Measurements from ENCODE around the gene ACP5. TPM values are rescaled to one million over a fixed set of nuclear protein-coding genes. Genes with fewer than 3 reads are reported as not detected.

Gene ACP5
- polyA plus RNA-seq, 1 donor from 2014 or later: not detected

- H3K36me3 ChIP-seq (ENCODE audit: insufficient read depth, low read length): no peaks in the 10 kb centered on the region
- H3K4me2 ChIP-seq (ENCODE audit: low read length): no peak overlapping the region
- peaks cover 19% of the 10 kb centered on the region for H3K79me2 ChIP-seq (replicated peaks; ENCODE audit: insufficient read depth, low read length)
- H3K9me3 ChIP-seq (ENCODE audit: low read length): no peaks in the 10 kb centered on the region
- no peaks in the 10 kb centered on the region for H3K9me2 ChIP-seq (ENCODE audit: insufficient read depth, low read length)
- H4K20me1 ChIP-seq (ENCODE audit: insufficient read depth): no peaks in the 10 kb centered on the region
- TF ChIP-seq EZH2 (IDR thresholded peaks at IDR 0.05; ENCODE audit: borderline replicate concordance, insufficient read depth, low read length, poor library complexity, severe bottlenecking): no peak
- no peak for TF ChIP-seq REST (IDR thresholded peaks at IDR 0.05; ENCODE audit: borderline replicate concordance)
- no peak for TF ChIP-seq POLR2AphosphoS5 (IDR thresholded peaks at IDR 0.05)
- TF ChIP-seq EP300 (conservative IDR thresholded peaks at IDR 0.05; ENCODE audit: poor library complexity, severe bottlenecking): no peak
- peak; percentile 34 for TF ChIP-seq SMC3 (conservative IDR thresholded peaks at IDR 0.05; ENCODE audit: poor library complexity)
- peak; percentile 56 for TF ChIP-seq RAD21 (conservative IDR thresholded peaks at IDR 0.05)
- peak; percentile 58 for TF ChIP-seq CTCF (IDR thresholded peaks at IDR 0.05; ENCODE audit: poor library complexity, severe bottlenecking)
- no peak overlapping the region for H3K9ac ChIP-seq (ENCODE audit: low read length)
- H3K27ac ChIP-seq (ENCODE audit: low read length): no peak overlapping the region
- H2AFZ ChIP-seq (ENCODE audit: low read depth, low read length): no peak overlapping the region
- H3F3A ChIP-seq (ENCODE audit: insufficient read depth, low read length, poor library complexity, severe bottlenecking): no peaks in the 10 kb centered on the region
- H3K4me3 ChIP-seq (ENCODE audit: low read length): peak overlapping the region; percentile 32
- H3K27me3 ChIP-seq (ENCODE audit: insufficient read depth, low read depth, low read length): no peaks in the 10 kb centered on the region
Measured at GRCh38 chr19:11560404-11561051, 16.9 kb downstream of the ACP5 start.

- H3K9me3 ChIP-seq (ENCODE audit: low read length): no peaks in the 10 kb centered on the region
- peak within 1 kb of the TSS; percentile 72 for H3K4me2 ChIP-seq (ENCODE audit: low read length)
- peaks cover 19% of the 10 kb centered on the region for H3K79me2 ChIP-seq (replicated peaks; ENCODE audit: insufficient read depth, low read length)
- H3K9me2 ChIP-seq (ENCODE audit: insufficient read depth, low read length): no peaks in the 10 kb centered on the region
- H4K20me1 ChIP-seq (ENCODE audit: insufficient read depth): no peaks in the 10 kb centered on the region
- no peaks in the 10 kb centered on the region for H3F3A ChIP-seq (ENCODE audit: insufficient read depth, low read length, poor library complexity, severe bottlenecking)
- H3K4me3 ChIP-seq (ENCODE audit: low read length): peak within 1 kb of the TSS; percentile 88
- H3K27ac ChIP-seq (ENCODE audit: low read length): peak within 1 kb of the TSS; percentile 57
- peak; percentile 93 for TF ChIP-seq POLR2AphosphoS5 (IDR thresholded peaks at IDR 0.05)
- TF ChIP-seq RAD21 (conservative IDR thresholded peaks at IDR 0.05): peak; percentile 26
- peak; percentile 62 for TF ChIP-seq SMC3 (conservative IDR thresholded peaks at IDR 0.05; ENCODE audit: poor library complexity)
- TF ChIP-seq EZH2 (IDR thresholded peaks at IDR 0.05; ENCODE audit: borderline replicate concordance, insufficient read depth, low read length, poor library complexity, severe bottlenecking): no peak
- TF ChIP-seq CTCF (IDR thresholded peaks at IDR 0.05; ENCODE audit: poor library complexity, severe bottlenecking): peak; percentile 55
- peak; percentile 68 for TF ChIP-seq TAF1 (IDR thresholded peaks at IDR 0.05; ENCODE audit: low read depth)
- peak; percentile 60 for TF ChIP-seq REST (IDR thresholded peaks at IDR 0.05; ENCODE audit: borderline replicate concordance)
- peak; percentile 30 for TF ChIP-seq EP300 (conservative IDR thresholded peaks at IDR 0.05; ENCODE audit: poor library complexity, severe bottlenecking)
- TF ChIP-seq MXI1 (conservative IDR thresholded peaks at IDR 0.05; ENCODE audit: poor library complexity, severe bottlenecking): peak; percentile 90
- no peaks in the 10 kb centered on the region for H3K27me3 ChIP-seq (ENCODE audit: insufficient read depth, low read depth, low read length)
- H3K9ac ChIP-seq (ENCODE audit: low read length): peak within 1 kb of the TSS; percentile 79
- no peaks in the 10 kb centered on the region for H3K36me3 ChIP-seq (ENCODE audit: insufficient read depth, low read length)
- H2AFZ ChIP-seq (ENCODE audit: low read depth, low read length): peak within 1 kb of the TSS; percentile 61
Measured at GRCh38 chr19:11558881-11559828, 18.3 kb downstream of the ACP5 start, which contains the start of gene ELOF1. TSS of gene ELOF1 (minus strand) at chr19:11559230. CDS start at chr19:11554347, 4,883 bp downstream.
